Motor neuron (in vitro differentiated cells): Measurements from ENCODE around the gene STK32A. TPM values are rescaled to one million over a fixed set of nuclear protein-coding genes. Genes with fewer than 3 reads are reported as not detected.

Experiments used
- ATAC-seq, 8 experiments: fragments of 200-7000 bp; cut with Tn5 transposase; replicated peaks in 6 of 8; 2 replicates each; pipeline ENCODE4 v1.8.0; 2021; ENCODE audit warnings: mild to moderate bottlenecking in 8 of 8, moderate library complexity in 8 of 8
- H3K27ac ChIP-seq, 2 donors: fragments of 250-450 bp; sonication (Bioruptor Pico); 2 replicates each; pipeline ENCODE4 v1.9.0; 2021; ENCODE audit warnings: antibody characterized with exemption in 2 of 2, mild to moderate bottlenecking in 2 of 2, moderate library complexity in 1 of 2
- H3K4me1 ChIP-seq, 2 donors: fragments of 250-450 bp; sonication (Bioruptor Pico); replicated peaks in 1 of 2; 2 replicates each; pipeline ENCODE4 v1.6.1; 2021; ENCODE audit warnings: antibody characterized with exemption in 2 of 2, mild to moderate bottlenecking in 2 of 2, moderate library complexity in 1 of 2
- H3K4me3 ChIP-seq, 5 donors: fragments of 250-450 bp; sonication (Bioruptor Pico); 2 replicates each; pipeline ENCODE4 v1.9.0; 2021; ENCODE audit warnings: antibody characterized with exemption in 5 of 5, mild to moderate bottlenecking in 5 of 5, moderate library complexity in 4 of 5
- WGBS, 10 experiments: fragments of 450-650 bp; shearing (Covaris generic); methylation state at CpG; one replicate each; pipeline ENCODE4 v1.0.0; 2022; 5-methylcytosine and 5-hydroxymethylcytosine counted together
- in situ Hi-C, 9 experiments: fragments of 400-800 bp; cut with MboI; loops; one replicate each; pipeline ENCODE4 v1.15.0; 2021; ENCODE audit warnings: low sequenced_read_pairs in 9 of 9, low pct_unique_long_range_greater_than_20kb in 2 of 9; ENCODE audit not compliant: unreplicated experiment in 9 of 9
- total RNA-seq, 8 experiments: library from RNA; unstranded; fragments of 300-600 nt; gene quantifications; 2 replicates each; pipeline versions ENCODE4 v1.2.3 to v1.2.4, GENCODE V29; 2022

Gene STK32A
- 10 to 100 TPM in 5 of 8 experiments, 1 to 10 TPM in 3; 4.2 to 58.6 (median 26.5) TPM for total RNA-seq

DNA sequence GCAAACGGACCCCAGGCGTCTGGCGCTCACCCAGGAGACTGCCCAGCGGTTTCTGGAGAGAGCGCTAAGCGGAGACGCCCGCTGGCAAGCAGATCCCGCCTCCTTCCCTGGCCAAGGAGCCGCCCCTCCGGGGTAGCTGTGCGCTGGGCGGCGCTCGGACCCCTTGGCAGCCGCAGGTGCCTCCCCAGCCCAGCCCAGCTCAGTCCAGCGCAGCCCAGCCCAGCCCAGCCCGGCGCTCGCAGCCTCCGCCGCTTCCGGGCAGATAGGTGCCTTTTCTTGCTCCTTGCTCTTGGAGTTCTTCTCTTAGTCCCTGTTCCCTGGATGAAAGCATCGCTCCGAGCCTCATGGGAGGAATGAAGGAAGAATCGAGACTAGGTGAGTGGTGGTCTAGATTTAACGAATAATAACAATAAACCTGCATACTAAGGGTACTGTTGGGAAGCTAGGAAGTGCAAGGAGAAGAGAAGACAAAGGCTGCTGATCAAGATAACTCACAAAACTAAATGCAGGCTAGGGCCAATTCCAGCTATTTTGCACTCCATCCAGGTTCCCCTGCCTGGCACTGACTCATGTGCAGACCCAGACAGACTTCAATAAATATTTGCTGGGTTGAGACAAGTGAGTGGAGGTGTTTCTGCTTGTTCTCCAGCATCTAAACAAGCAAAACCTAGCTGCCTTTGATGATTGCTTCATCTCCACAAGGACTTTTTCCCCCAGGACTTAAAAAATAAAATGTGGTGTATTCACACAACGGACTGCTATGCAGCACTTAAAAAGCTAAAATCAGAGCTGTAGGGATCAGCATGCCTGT is at the start of gene STK32A:
STK32A (plus strand) TSS at position 202 of the 811 bp plus-strand sequence. CDS start 4,609 bp downstream, outside the sequence.
- ATAC-seq = peak; percentile 91 to 100 (median 99)
- WGBS, 10 experiments = 0 to 100% (median 26%) methylated on average over 1 to 5 of the region's 28 CpGs
- in situ Hi-C loops = loop anchor here in 4 of 9 experiments (25.0 kb wide), 3 partner anchors 127 to 352 kb away; no protein-coding TSS in a partner anchor
- Histone ChIP-seq H3K27ac (peak within 1 kb of the TSS in 1 of 2 donors; percentile 47), H3K4me1 (peaks cover 2 to 6% of the 10 kb centered on the region in 2 donors), H3K4me3 (peak within 1 kb of the TSS; percentile 39 to 89 (median 48))

DNA sequence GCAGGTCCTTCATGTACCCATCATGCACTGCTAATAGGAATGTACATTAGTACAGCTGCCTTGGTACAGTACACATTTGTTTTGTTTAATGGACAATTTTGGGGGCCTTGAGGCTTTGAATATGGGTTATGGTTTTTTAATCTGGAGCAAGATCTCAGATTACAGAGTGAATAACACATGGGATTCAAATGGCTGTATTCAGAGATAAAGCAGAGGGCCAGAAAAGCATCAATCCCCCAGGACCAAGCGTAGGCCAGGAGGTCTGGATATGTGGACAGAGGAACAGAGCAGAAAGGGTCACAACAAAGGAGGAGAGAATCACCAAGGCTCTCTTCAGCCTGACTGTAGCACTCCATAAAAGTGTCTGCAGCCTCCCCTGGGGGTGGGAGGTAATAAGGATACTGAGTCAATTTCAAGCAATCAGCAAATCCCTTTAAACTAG is 47.7 kb upstream of the STK32A start:
- Histone ChIP-seq H3K27ac (no peak overlapping the region), H3K4me1 (peaks cover 12% of the 10 kb centered on the region in 2 donors), H3K4me3 (no peak overlapping the region)
- in situ Hi-C loops = loop anchor here (25.0 kb wide), 2 partner anchors 225 to 650 kb away; no protein-coding TSS in a partner anchor
- peak in 4 of 8 experiments; percentile 33 to 86 (median 52) for ATAC-seq
- 20 to 100% (median 73%) methylated on average over 1 of the region's 1 CpG; no CpG with 5 or more reads in 4 of the 10 experiments for WGBS, 10 experiments

DNA sequence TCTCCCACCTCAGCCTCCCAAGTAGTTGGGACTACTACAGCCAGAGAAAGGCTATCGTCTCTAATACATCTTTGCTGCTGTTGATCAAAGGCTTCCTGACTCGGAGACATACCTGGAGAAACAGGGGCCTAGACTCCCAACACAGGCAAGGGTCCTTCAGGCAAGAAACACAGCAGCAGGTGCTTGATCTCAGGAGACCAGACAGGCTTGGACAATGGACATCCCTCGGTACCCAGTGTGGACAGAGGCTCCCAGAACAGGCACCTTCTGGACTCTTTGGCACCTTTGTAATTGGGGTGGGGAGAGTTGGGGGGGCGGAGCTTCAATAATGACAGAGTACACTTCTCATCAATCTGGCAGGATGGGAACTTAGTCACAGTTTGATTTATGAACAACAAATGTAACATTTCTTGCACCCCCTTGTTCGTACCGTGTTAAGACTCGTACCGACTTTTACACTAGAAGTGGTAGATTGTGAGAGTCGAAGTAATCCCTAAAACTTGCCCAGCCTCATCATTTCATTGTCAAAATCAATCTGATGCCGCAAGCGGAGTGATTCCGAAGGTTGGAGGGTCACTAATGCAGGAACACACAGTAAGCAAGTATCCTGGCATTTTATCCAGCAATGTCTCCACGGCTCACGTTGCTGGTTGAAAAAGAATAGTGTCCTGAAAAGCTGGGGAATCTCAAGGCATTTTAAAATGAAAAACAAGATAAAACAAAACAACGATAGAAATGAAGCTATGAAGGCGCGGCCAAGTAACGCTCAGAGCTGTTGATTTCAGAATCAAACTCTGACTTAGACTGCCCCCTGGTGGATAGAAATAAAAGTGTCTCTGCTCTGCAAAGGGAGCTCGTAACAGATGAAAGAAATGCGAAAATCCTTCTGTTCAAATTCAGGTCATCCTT is 46.4 kb upstream of the STK32A start:
- Histone ChIP-seq H3K4me3 (no peak overlapping the region), H3K4me1 (peaks cover 12 to 16% of the 10 kb centered on the region in 2 donors), H3K27ac (no peak overlapping the region)
- peak; percentile 56 to 78 (median 71) for ATAC-seq
- 13 to 80% (median 47%) methylated on average over 1 to 18 of the region's 20 CpGs for WGBS, 10 experiments
- in situ Hi-C loops = loop anchor here (25.0 kb wide), 2 partner anchors 226 to 651 kb away; no protein-coding TSS in a partner anchor

DNA sequence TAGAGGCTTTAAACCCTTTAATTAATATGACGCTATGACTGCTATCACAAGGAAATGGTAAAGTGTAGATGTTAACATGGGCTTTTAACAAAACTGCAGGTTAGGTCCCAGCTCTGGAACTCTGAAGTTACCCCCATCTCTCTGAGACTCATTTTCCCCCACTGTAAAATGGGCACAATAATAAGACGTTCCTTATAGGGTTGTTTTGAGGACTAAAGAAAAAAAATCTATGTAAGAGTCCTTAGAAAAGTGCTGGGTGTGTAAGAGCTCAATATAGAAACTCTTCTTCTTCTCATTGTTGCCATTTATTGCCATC is 45.8 kb upstream of the STK32A start:
- in situ Hi-C loops = loop anchor here (25.0 kb wide), 2 partner anchors 227 to 652 kb away; no protein-coding TSS in a partner anchor
- no peak for ATAC-seq
- Histone ChIP-seq H3K4me3 (no peak overlapping the region), H3K27ac (no peak overlapping the region), H3K4me1 (peaks cover 12 to 17% of the 10 kb centered on the region in 2 donors)
- WGBS, 10 experiments = 0 to 20% (median 0%) methylated on average over 1 to 2 of the region's 2 CpGs; no CpG with 5 or more reads in 2 of the 10 experiments

DNA sequence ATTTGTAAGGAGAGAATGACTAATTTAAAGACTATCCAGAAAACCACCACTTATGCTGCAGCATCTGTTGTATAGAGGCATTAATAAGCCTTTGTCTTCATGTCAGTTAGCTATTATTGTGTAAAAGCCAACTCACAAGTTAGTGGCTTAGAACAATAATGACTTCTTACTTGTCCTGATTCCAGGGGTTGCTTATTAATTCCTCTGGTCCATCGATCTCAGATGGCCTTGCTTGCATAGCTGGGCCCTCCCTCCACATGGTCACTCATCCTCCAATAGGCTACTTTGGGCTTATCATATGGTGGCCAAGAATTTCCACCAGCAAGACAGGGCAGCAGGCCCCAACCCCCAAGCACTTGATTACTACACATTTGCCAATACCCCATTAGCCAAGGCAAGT is 44.5 kb upstream of the STK32A start:
- Histone ChIP-seq H3K27ac (no peak overlapping the region), H3K4me1 (peaks cover 12 to 17% of the 10 kb centered on the region in 2 donors), H3K4me3 (no peak overlapping the region)
- in situ Hi-C loops = loop anchor here (25.0 kb wide), 2 partner anchors 228 to 653 kb away; no protein-coding TSS in a partner anchor
- ATAC-seq = peak in 5 of 8 experiments; percentile 48 to 83 (median 75)
- 0 to 20% methylated on average over 1 of the region's 1 CpG; no CpG with 5 or more reads in 8 of the 10 experiments for WGBS, 10 experiments

DNA sequence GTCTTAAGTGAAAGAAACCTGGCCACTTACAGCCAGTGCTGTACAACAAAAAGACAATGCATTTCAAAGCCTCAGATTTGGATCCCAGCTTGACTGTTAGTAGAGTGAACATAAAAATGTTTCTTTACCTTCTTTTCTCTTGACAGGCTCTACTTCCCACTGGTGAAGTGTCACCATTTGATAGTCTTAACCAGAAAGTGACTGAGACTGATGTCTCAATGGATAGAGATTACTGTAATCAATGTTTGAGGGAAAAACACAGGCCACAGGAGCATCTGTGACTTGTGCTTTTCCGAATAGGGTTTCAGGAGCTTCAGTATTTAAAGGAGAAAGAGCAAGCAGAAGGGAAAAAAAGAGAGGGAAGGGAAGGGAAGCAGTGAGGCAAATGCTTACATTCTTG is 41.7 kb upstream of the STK32A start:
- H3K4me3 ChIP-seq = no peak overlapping the region
- no peak overlapping the region for H3K27ac ChIP-seq
- ATAC-seq = no peak
- peaks cover 9 to 12% of the 10 kb centered on the region in 2 donors for H3K4me1 ChIP-seq
- in situ Hi-C loops = loop anchor here (25.0 kb wide), 2 partner anchors 231 to 656 kb away; no protein-coding TSS in a partner anchor
- 9 to 100% (median 67%) methylated on average over 1 of the region's 1 CpG; no CpG with 5 or more reads in 2 of the 10 experiments for WGBS, 10 experiments

GRCh38 chr5:147200004-147200403 is 34.8 kb upstream of the STK32A start:
- Histone ChIP-seq H3K27ac (no peak overlapping the region), H3K4me1 (no peaks in the 10 kb centered on the region), H3K4me3 (no peak overlapping the region)
- 40 to 100% (median 82%) methylated on average over 1 to 5 of the region's 5 CpGs; no CpG with 5 or more reads in 2 of the 10 experiments for WGBS, 10 experiments
- in situ Hi-C loops = loop anchor here in 1 of 9 experiments (25.0 kb wide), 1 partner anchor 387 kb away; no protein-coding TSS in a partner anchor
- ATAC-seq = no peak

- no peak overlapping the region for H3K4me3 ChIP-seq
- 4 to 100% (median 66%) methylated on average over 1 to 4 of the region's 4 CpGs; no CpG with 5 or more reads in 1 of the 10 experiments for WGBS, 10 experiments
- in situ Hi-C loops = loop anchor here in 1 of 9 experiments (25.0 kb wide), 1 partner anchor 384 kb away; no protein-coding TSS in a partner anchor
- H3K27ac ChIP-seq = no peak overlapping the region
- no peaks in the 10 kb centered on the region for H3K4me1 ChIP-seq
- ATAC-seq = no peak
These were observed 31.6 kb upstream of the STK32A start for GRCh38 chr5:147203213-147203612.

DNA sequence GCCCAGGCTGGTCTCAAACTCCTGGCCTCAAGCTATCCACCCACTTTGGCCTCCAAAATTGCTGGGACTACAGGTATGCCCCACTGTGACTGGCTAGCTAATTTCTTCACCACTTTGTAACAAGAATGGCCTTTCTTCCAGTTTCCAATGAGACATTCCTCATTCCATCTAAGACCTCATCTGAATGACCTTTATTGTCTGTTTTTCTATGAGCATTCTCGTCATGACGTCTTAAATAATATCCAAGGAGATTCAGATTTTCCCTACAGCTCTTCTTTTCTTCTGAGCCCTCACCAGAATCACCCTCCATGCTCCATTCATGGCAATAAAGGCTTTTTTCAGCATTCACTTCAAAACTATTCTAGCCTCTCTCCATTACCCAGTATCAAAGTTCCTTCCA is 30.2 kb upstream of the STK32A start:
- no peaks in the 10 kb centered on the region for H3K4me1 ChIP-seq
- no peak for ATAC-seq
- in situ Hi-C loops = loop anchor here in 1 of 9 experiments (25.0 kb wide), 1 partner anchor 383 kb away; no protein-coding TSS in a partner anchor
- no peak overlapping the region for H3K4me3 ChIP-seq
- WGBS, 10 experiments = 7 to 93% (median 61%) methylated on average over 2 of the region's 2 CpGs; no CpG with 5 or more reads in 2 of the 10 experiments
- H3K27ac ChIP-seq = no peak overlapping the region

DNA sequence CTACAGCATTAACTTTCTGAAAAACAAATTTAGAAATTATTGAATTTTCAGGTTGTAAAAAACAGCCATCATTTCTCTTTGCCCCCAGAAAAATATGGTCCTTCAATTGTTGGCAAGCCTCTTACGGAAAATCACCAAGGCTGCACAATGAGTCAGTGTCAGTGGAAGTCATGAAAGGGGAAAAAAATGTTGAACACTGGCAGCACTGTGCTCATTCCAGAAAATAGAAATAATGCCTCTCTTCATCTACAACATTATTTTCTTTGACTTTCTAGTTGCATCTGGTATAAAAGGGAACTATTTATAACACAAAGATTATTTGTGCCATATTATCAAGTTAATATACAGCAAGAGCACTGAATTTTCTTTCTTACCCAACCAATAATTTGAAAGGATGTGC is 26.7 kb upstream of the STK32A start:
- 0 to 86% (median 65%) methylated on average over 1 of the region's 1 CpG; no CpG with 5 or more reads in 2 of the 10 experiments for WGBS, 10 experiments
- H3K4me3 ChIP-seq = no peak overlapping the region
- H3K4me1 ChIP-seq = peaks cover 0 to 3% of the 10 kb centered on the region in 2 donors
- in situ Hi-C loops = loop anchor here in 1 of 9 experiments (25.0 kb wide), 1 partner anchor 379 kb away; no protein-coding TSS in a partner anchor
- peak in 2 of 8 experiments; percentile 49 to 66 for ATAC-seq
- H3K27ac ChIP-seq = no peak overlapping the region

- Histone ChIP-seq H3K4me3 (no peak overlapping the region), H3K27ac (no peak overlapping the region), H3K4me1 (no peaks in the 10 kb centered on the region)
- in situ Hi-C loops = loop anchor here in 1 of 9 experiments (25.0 kb wide), 1 partner anchor 371 kb away; no protein-coding TSS in a partner anchor
- ATAC-seq = peak in 5 of 8 experiments; percentile 38 to 100 (median 97)
- 0 to 100% (median 55%) methylated on average over 1 to 4 of the region's 9 CpGs; no CpG with 5 or more reads in 2 of the 10 experiments for WGBS, 10 experiments
These were observed 18.2 kb upstream of the STK32A start for GRCh38 chr5:147216552-147217154.

GRCh38 chr5:147223343-147223742 is 11.5 kb upstream of the STK32A start:
- WGBS, 10 experiments = 0 to 82% (median 39%) methylated on average over 1 to 2 of the region's 2 CpGs; no CpG with 5 or more reads in 2 of the 10 experiments
- Histone ChIP-seq H3K4me1 (no peaks in the 10 kb centered on the region), H3K27ac (no peak overlapping the region), H3K4me3 (no peak overlapping the region)
- no peak for ATAC-seq
- in situ Hi-C loops = loop anchor here in 2 of 9 experiments (10.0 to 25.0 kb wide), 3 partner anchors 151 to 364 kb away; no protein-coding TSS in a partner anchor
